Smooth muscle cell (in vitro differentiated cells): ENCODE results near the gene TPM4. TPM values are rescaled to one million over a fixed set of nuclear protein-coding genes. Genes with fewer than 3 reads are reported as not detected.

ENCODE experiments used
- DNase-seq: peaks from one replicate; lab custom pipeline; 2025; ENCODE audit not compliant: unreplicated experiment; lab: John Stamatoyannopoulos, UW
- H2AFZ ChIP-seq: fragments of 200-600 bp; sonication (generic); 2 replicates; pipeline ENCODE4 v1.6.0; 2016; ENCODE audit warnings: antibody characterized with exemption, low read depth, mild to moderate bottlenecking
- H3F3A ChIP-seq: fragments of 200-600 bp; sonication (generic); 2 replicates; pipeline ENCODE4 v1.6.0; 2017; ENCODE audit warnings: antibody characterized with exemption, low read depth
- H3K27ac ChIP-seq: fragments of 200-600 bp; sonication (generic); 2 replicates; pipeline ENCODE4 v1.5.1; 2016; ENCODE audit warnings: low read depth, mild to moderate bottlenecking
- H3K27me3 ChIP-seq: fragments of 200-600 bp; sonication (generic); 2 replicates; pipeline ENCODE4 v1.6.1; 2016; ENCODE audit warnings: low read depth, mild to moderate bottlenecking
- H3K36me3 ChIP-seq: fragments of 200-600 bp; sonication (generic); 2 replicates; pipeline ENCODE4 v1.5.1; 2016; ENCODE audit warnings: low read depth
- H3K4me1 ChIP-seq: fragments of 200-600 bp; sonication (generic); 2 replicates; pipeline ENCODE4 v1.5.1; 2016; ENCODE audit warnings: low read depth
- H3K4me2 ChIP-seq: fragments of 200-600 bp; sonication (generic); 2 replicates; pipeline ENCODE4 v1.6.0; 2016; ENCODE audit warnings: mild to moderate bottlenecking
- H3K4me3 ChIP-seq: fragments of 200-600 bp; sonication (generic); 2 replicates; pipeline ENCODE4 v1.5.1; 2016; ENCODE audit warnings: mild to moderate bottlenecking
- H3K79me2 ChIP-seq: fragments of 200-600 bp; sonication (generic); 2 replicates; pipeline ENCODE4 v1.6.0; 2016; ENCODE audit warnings: low read depth, mild to moderate bottlenecking
- H3K9ac ChIP-seq: fragments of 200-600 bp; sonication (generic); 2 replicates; pipeline ENCODE4 v1.6.0; 2016; ENCODE audit warnings: low read depth
- H3K9me3 ChIP-seq: fragments of 200-600 bp; sonication (generic); replicated peaks from 2 replicates; pipeline ENCODE4 v1.5.1; 2016; ENCODE audit warnings: low read depth
- H4K20me1 ChIP-seq: fragments of 200-600 bp; sonication (generic); 2 replicates; pipeline ENCODE4 v1.6.0; 2016; ENCODE audit warnings: low read depth
- WGBS: methylation state at CpG from one replicate; pipeline ENCODE4 v1.1.7; 2016; ENCODE audit warnings: low lambda C conversion rate; 5-methylcytosine and 5-hydroxymethylcytosine counted together
- polyA plus RNA-seq: library from polyadenylated mRNA; unstranded; fragments of >200 nt; fragmentation: Nextera tagmentation; extraction: Ambion mirVana; gene quantifications from 2 replicates; pipeline ENCODE4 v1.2.1, GENCODE V29; 2016
- total RNA-seq: library from RNA; depleted of rRNA; stranded (reverse); fragments of >200 nt; gene quantifications from 2 replicates; pipeline ENCODE4 v1.2.3, GENCODE V29; 2014
- TF ChIP-seq, protein P1 (sequence below): fragments of 200-600 bp; sonication (generic); IDR thresholded peaks from 2 replicates; pipeline ENCODE4 v1.5.1; 2017; ENCODE audit warnings: borderline replicate concordance, mild to moderate bottlenecking, antibody characterized with exemption; ENCODE audit not compliant: insufficient read depth, poor library complexity, severe bottlenecking

Gene TPM4
- total and polyA plus RNA-seq, 2 experiments from 2014 or later: 1,070 to 1,074 TPM

DNA sequence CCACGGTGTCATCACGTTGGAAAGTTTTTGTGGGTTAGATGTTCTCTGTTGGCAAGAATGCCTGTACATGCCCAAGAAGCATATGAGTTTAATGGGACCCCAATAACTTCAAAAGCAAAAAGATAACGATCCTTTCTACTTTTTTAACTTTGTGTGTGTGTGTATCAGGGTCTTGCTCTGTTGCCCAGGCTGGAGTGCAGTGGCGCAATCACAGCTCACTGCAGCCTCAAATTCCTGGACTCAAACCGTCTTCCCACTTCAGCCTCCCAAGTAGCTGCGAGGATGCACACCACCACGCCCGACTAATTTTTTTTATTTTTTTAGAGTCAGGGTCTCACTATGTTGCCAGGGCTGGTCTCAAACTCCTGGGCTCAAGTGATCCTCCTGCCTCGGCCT, 34.3 kb upstream of the TPM4 start:
- Histone ChIP-seq H3K79me2 (no peaks in the 10 kb centered on the region), H3K4me1 (no peaks in the 10 kb centered on the region), H3K9ac (no peak overlapping the region), H3F3A (no peaks in the 10 kb centered on the region), H3K27ac (no peak overlapping the region), H3K4me3 (peak overlapping the region; percentile 19), H3K9me3 (no peaks in the 10 kb centered on the region), H2AFZ (peak overlapping the region; percentile 70), H3K27me3 (no peaks in the 10 kb centered on the region), H3K36me3 (no peaks in the 10 kb centered on the region), H3K4me2 (peak overlapping the region; percentile 76), H4K20me1 (no peaks in the 10 kb centered on the region)
- TF ChIP-seq, protein P1, sequence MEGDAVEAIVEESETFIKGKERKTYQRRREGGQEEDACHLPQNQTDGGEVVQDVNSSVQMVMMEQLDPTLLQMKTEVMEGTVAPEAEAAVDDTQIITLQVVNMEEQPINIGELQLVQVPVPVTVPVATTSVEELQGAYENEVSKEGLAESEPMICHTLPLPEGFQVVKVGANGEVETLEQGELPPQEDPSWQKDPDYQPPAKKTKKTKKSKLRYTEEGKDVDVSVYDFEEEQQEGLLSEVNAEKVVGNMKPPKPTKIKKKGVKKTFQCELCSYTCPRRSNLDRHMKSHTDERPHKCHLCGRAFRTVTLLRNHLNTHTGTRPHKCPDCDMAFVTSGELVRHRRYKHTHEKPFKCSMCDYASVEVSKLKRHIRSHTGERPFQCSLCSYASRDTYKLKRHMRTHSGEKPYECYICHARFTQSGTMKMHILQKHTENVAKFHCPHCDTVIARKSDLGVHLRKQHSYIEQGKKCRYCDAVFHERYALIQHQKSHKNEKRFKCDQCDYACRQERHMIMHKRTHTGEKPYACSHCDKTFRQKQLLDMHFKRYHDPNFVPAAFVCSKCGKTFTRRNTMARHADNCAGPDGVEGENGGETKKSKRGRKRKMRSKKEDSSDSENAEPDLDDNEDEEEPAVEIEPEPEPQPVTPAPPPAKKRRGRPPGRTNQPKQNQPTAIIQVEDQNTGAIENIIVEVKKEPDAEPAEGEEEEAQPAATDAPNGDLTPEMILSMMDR: no peak
- WGBS: 75% methylated on average over 9 of the region's 9 CpGs
- no peak for DNase-seq

DNA sequence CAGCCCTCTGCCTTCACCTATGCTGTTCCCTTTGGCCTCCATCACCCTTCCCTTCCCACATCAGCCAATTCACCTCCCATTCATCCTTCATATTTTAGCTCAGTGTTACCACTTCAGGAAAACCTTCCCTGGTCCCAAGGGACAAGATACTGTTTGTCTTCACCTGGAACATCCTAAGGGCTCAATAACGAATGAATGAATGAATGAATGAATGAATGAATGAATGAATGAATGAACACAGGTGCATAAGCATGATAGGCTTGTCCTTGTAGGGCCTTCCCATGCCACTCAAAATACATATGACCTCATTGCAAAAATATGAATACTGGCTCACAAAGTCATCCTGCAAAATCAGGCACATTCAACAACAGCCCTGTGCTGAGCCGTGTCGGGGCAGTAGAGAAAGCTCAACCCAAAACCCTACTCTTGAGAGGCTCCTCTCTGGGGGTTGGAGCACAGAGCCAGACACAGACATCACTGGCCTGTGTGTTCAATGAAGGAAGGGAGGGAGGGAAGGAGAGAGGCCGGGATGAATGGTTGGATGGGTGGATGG, 33.7 kb upstream of the TPM4 start:
- H3K4me1 ChIP-seq: no peaks in the 10 kb centered on the region
- no peaks in the 10 kb centered on the region for H4K20me1 ChIP-seq
- H3K4me2 ChIP-seq: no peak overlapping the region
- no peak for DNase-seq
- H3K4me3 ChIP-seq: no peak overlapping the region
- H3K79me2 ChIP-seq: no peaks in the 10 kb centered on the region
- TF ChIP-seq, protein P1: no peak
- 64% methylated on average over 4 of the region's 4 CpGs for WGBS
- H3K9me3 ChIP-seq: no peaks in the 10 kb centered on the region
- no peaks in the 10 kb centered on the region for H3K36me3 ChIP-seq
- no peak overlapping the region for H3K27ac ChIP-seq
- H3K27me3 ChIP-seq: no peaks in the 10 kb centered on the region
- H3K9ac ChIP-seq: no peak overlapping the region
- H3F3A ChIP-seq: no peaks in the 10 kb centered on the region
- no peak overlapping the region for H2AFZ ChIP-seq

DNA sequence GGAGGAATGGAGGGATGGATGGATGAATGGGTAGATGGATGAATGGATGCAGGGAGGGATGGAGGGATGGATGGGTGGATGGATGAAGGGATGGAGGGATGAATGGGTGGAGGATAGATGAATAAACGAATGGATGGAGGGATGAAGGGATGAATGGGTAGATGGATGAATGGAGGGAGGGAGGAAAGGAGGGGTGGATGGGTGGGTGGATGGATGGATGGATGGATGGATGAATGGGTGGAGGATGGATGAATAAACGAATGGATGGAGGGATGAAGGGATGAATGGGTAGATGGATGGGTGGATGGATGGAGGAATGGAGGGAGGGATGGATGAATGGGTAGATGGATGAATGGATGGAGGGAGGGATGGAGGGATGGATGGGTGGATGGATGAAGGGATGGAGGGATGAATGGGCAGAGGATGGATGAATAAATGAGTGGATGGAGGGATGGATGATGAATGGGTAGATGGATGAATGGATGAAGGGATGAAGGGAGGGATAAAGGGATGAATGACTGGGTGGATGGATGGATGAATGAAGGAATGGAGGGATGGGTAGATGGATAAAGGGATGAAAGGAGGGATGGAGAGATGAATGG, 33.0 kb upstream of the TPM4 start:
- Histone ChIP-seq H3K27me3 (no peaks in the 10 kb centered on the region), H4K20me1 (no peaks in the 10 kb centered on the region), H3K27ac (no peak overlapping the region), H3F3A (no peaks in the 10 kb centered on the region), H3K9ac (no peak overlapping the region), H2AFZ (no peak overlapping the region), H3K4me3 (no peak overlapping the region), H3K79me2 (no peaks in the 10 kb centered on the region), H3K4me1 (no peaks in the 10 kb centered on the region), H3K9me3 (no peaks in the 10 kb centered on the region), H3K4me2 (no peak overlapping the region), H3K36me3 (no peaks in the 10 kb centered on the region)
- TF ChIP-seq, protein P1: no peak
- 31% methylated on average over 2 of the region's 2 CpGs for WGBS
- DNase-seq: no peak

DNA sequence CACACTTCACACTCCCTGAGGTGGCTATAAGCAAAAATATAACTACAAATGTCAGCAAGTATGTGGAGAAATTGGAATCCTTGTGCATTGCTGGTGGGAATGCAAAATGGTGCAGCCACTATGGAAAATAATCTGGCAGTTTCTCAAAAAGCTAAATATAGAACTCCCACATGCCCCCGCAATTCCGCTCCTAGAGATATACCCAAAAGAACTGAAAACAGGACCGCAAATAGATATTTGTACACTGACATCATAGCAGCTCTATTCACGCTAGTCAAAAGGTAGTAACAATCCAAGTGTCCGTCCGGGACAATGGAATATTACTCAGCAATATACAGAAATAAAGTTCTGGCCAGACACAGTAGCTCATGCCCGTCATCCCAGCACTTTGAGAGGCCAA, 31.5 kb upstream of the TPM4 start:
- Histone ChIP-seq H3F3A (no peaks in the 10 kb centered on the region), H3K27ac (no peak overlapping the region), H3K9ac (no peak overlapping the region), H3K79me2 (no peaks in the 10 kb centered on the region), H3K4me2 (no peak overlapping the region), H3K4me1 (no peaks in the 10 kb centered on the region), H3K36me3 (no peaks in the 10 kb centered on the region), H2AFZ (no peak overlapping the region), H3K4me3 (no peak overlapping the region), H4K20me1 (no peaks in the 10 kb centered on the region), H3K27me3 (no peaks in the 10 kb centered on the region), H3K9me3 (no peaks in the 10 kb centered on the region)
- no peak for DNase-seq
- WGBS: 87% methylated on average over 7 of the region's 7 CpGs
- TF ChIP-seq, protein P1: no peak
